HepG2 (cell line): Measurements from ENCODE around the gene ACKR4. TPM values are rescaled to one million over a fixed set of nuclear protein-coding genes. Genes with fewer than 3 reads are reported as not detected.

Experiments
- ATAC-seq: fragments of 200-7000 bp; cut with Tn5 transposase; 3 replicates; pipeline ENCODE4 v1.9.1; 2020; ENCODE audit warnings: mild to moderate bottlenecking, moderate library complexity
- BruUV-seq: library from RNA; stranded (reverse); fragments of 400-500 nt; replicated peaks from 2 replicates; lab custom pipeline; 2021; lab: Mats Ljungman, UMichigan
- CTCF ChIA-PET: fragments of 300-600 bp; formaldehyde crosslinking; extraction: SDS; loops from one replicate; lab custom pipeline; 2021; ENCODE audit warnings: low total read pairs, inconsistent platforms, low intra/inter-chr PET ratio; lab: Yijun Ruan, JAX
- POLR2A ChIA-PET: fragments of 350-600 bp; sonication (Branson Sonifier 250); formaldehyde crosslinking; loops from one replicate; lab custom pipeline; 2020; ENCODE audit warnings: antibody characterized with exemption, inconsistent platforms; lab: Yijun Ruan, JAX
- DNase-seq: peaks from one replicate; pipeline ENCODE4 v3.0.0-alpha.2; 2015; ENCODE audit warnings: low spot score
- FAIRE-seq: peaks from 3 replicates; lab custom pipeline; 2011; peaks lifted over from hg19 to GRCh38; lab: Jason Lieb, UNC
- H2AFZ ChIP-seq: one replicate; pipeline ENCODE4 v1.6.1; 2011; ENCODE audit warnings: low read length, inconsistent platforms
- H3K27ac ChIP-seq: fragments of 300-600 bp; 3 replicates; pipeline ENCODE4 v1.8.0; 2011; ENCODE audit warnings: mixed run types, mild to moderate bottlenecking, mixed read lengths, low read length, inconsistent platforms; ENCODE audit not compliant: insufficient read depth; ENCODE audit errors: extremely low read length
- H3K27me3 ChIP-seq, 2 experiments: fragments of 200-600 bp in 1 of 2; 2 replicates in 1 of 2; 3 replicates in 1 of 2; pipeline versions ENCODE4 v1.6.0 to v1.8.0; 2011; ENCODE audit warnings: low read length in 2 of 2, mild to moderate bottlenecking in 2 of 2, moderate library complexity in 2 of 2, inconsistent platforms in 1 of 2; ENCODE audit not compliant: insufficient read depth in 2 of 2, control insufficient read depth in 1 of 2
- H3K36me3 ChIP-seq, 2 experiments: fragments of 200-600 bp in 1 of 2; replicated peaks in 1 of 2; 2 replicates in 1 of 2; 3 replicates in 1 of 2; pipeline versions ENCODE4 v1.5.1 to v1.8.0; 2011; ENCODE audit warnings: low read length in 2 of 2, inconsistent platforms in 1 of 2; ENCODE audit not compliant: insufficient read depth in 2 of 2, control insufficient read depth in 1 of 2
- H3K4me1 ChIP-seq: 2 replicates; pipeline ENCODE4 v1.5.1; 2012; ENCODE audit warnings: low read length, inconsistent platforms; ENCODE audit not compliant: insufficient read depth
- H3K4me2 ChIP-seq: 2 replicates; pipeline ENCODE4 v1.6.0; 2011; ENCODE audit warnings: low read depth, low read length, inconsistent platforms
- H3K4me3 ChIP-seq, 3 experiments: fragments of 200-600 bp in 1 of 3; sonication (generic), shearing (Covaris generic) in 1 of 3; replicated peaks in 1 of 3; 2 replicates each; pipeline ENCODE4 v1.5.1; 2011 to 2016; ENCODE audit warnings: low read length in 3 of 3, inconsistent platforms in 2 of 3, low read depth in 2 of 3, mild to moderate bottlenecking in 2 of 3, control low read depth in 1 of 3, mixed read lengths in 1 of 3; ENCODE audit not compliant: insufficient read depth in 1 of 3
- H3K79me2 ChIP-seq: one replicate; pipeline ENCODE4 v1.6.1; 2011; ENCODE audit warnings: low read length, inconsistent platforms; ENCODE audit not compliant: insufficient read depth
- H3K9ac ChIP-seq: 2 replicates; pipeline ENCODE4 v1.6.0; 2011; ENCODE audit warnings: mild to moderate bottlenecking, low read depth, low read length, inconsistent platforms; ENCODE audit not compliant: insufficient read depth
- H3K9me3 ChIP-seq: 2 replicates; pipeline ENCODE4 v1.5.1; 2012; ENCODE audit warnings: mild to moderate bottlenecking, low read length
- H4K20me1 ChIP-seq: 2 replicates; pipeline ENCODE4 v1.6.0; 2011; ENCODE audit warnings: inconsistent platforms, mild to moderate bottlenecking, low read length, moderate library complexity; ENCODE audit not compliant: insufficient read depth
- MED8 ChIP-seq: sonication (generic); formaldehyde crosslinking; IDR thresholded peaks from 2 replicates; pipeline ENCODE4 v1.8.1; 2023; ENCODE audit warnings: mild to moderate bottlenecking, missing genetic modification reagents; ENCODE audit not compliant: insufficient replicate concordance
- TRIM22 ChIP-seq: fragments of 450-650 bp; IDR thresholded peaks from 2 replicates; pipeline ENCODE4 v1.6.1; 2017
- ZFP36 ChIP-seq: fragments of 150-350 bp; IDR thresholded peaks from 2 replicates; pipeline ENCODE4 v1.6.1; 2018; ENCODE audit warnings: borderline replicate concordance, low read length, low read depth; ENCODE audit not compliant: partially characterized antibody
- ZMAT5 ChIP-seq: sonication (generic); formaldehyde crosslinking; IDR thresholded peaks from 2 replicates; pipeline ENCODE4 v1.5.0; 2020; ENCODE audit warnings: mild to moderate bottlenecking, low read depth, missing genetic modification reagents, borderline replicate concordance
- ZNF276 ChIP-seq: sonication (generic); formaldehyde crosslinking; IDR thresholded peaks from 2 replicates; pipeline ENCODE4 v1.4.0; 2020; ENCODE audit warnings: mild to moderate bottlenecking, low read depth, missing genetic modification reagents
- ZNF652 ChIP-seq: IDR thresholded peaks from 2 replicates; pipeline ENCODE4 v1.6.1; 2016; ENCODE audit warnings: low read depth, borderline replicate concordance
- ZNF704 ChIP-seq: sonication (generic); formaldehyde crosslinking; IDR thresholded peaks from 2 replicates; pipeline ENCODE4 v1.8.1; 2023; ENCODE audit warnings: mild to moderate bottlenecking, inconsistent platforms, moderate library complexity, missing genetic modification reagents, borderline replicate concordance
- ZSCAN31 ChIP-seq: sonication (generic); formaldehyde crosslinking; IDR thresholded peaks from 2 replicates; pipeline ENCODE4 v1.5.0; 2020; ENCODE audit warnings: low read depth, mild to moderate bottlenecking, missing genetic modification reagents
- in situ Hi-C: cut with HindIII; loops from 2 replicates; pipeline ENCODE4 v1.10.0; 2017; ENCODE audit warnings: low pct_unique_long_range_greater_than_20kb; ENCODE audit not compliant: extremely low pct_ligation_motif_present
- intact Hi-C: fragments of 100-400 bp; cut with micrococcal nuclease; formaldehyde crosslinking; loops from one replicate; pipeline ENCODE4 v1.10.0; 2022; ENCODE audit not compliant: unreplicated experiment
- polyA plus RNA-seq, 8 experiments: library from polyadenylated mRNA; depleted of rRNA in 3 of 8; stranded (reverse) in 7 of 8; unstranded in 1 of 8; fragments of >200 nt; fragmentation: Illumina TruSeq in 4 of 8; extraction: Trizol in 4 of 8; gene quantifications; 2 replicates each; pipeline versions ENCODE4 v1.2.1 to v1.2.3, GENCODE V29; 2011 to 2016; ENCODE audit warnings: low read depth in 4 of 8, missing spikeins in 1 of 8, mixed read lengths in 1 of 8; ENCODE audit not compliant: insufficient read depth in 1 of 8
- total RNA-seq, 5 experiments: library from RNA; depleted of rRNA; stranded (reverse); fragments of >200 nt; fragmentation: Illumina TruSeq; extraction: Trizol; gene quantifications; 2 replicates each; pipeline ENCODE4 v1.2.3, GENCODE V29; 2016; ENCODE audit warnings: low read depth in 1 of 5

ACKR4 gene
- total and polyA plus RNA-seq, 2 of the 13 experiments (the other 11 are each of a cell fraction or from before 2014, with no cell fraction given), result 0.16 TPM; not detected in 1

- intact Hi-C loops, result no loop called here
- no peaks in the 10 kb centered on the region for H4K20me1 ChIP-seq
- H3K4me1 ChIP-seq, result no peaks in the 10 kb centered on the region
- no peak overlapping the region for H3K27ac ChIP-seq
- in situ Hi-C loops, result no loop called here
- ATAC-seq (no peak), DNase-seq (no peak), FAIRE-seq (no peak)
- H3K79me2 ChIP-seq, result no peaks in the 10 kb centered on the region
- H3K9me3 ChIP-seq, result no peaks in the 10 kb centered on the region
- H3K27me3 ChIP-seq, result no peaks in the 10 kb centered on the region
- H3K4me3 ChIP-seq, result no peak overlapping the region
- H3K4me2 ChIP-seq, result no peak overlapping the region
- H3K9ac ChIP-seq, result no peak overlapping the region
- no TSS peak for BruUV-seq
- H3K36me3 ChIP-seq, result peaks cover 0 to 4% of the 10 kb centered on the region in 2 experiments; a peak in 1 of 5 replicates
- ChIA-PET POLR2A (no interaction called here), CTCF (no interaction called here)
- TF ChIP-seq ZFP36 (no peak), MED8 (no peak), ZNF652 (CRISPR knock-in tag) (no peak), ZNF276 (CRISPR knock-in tag) (no peak), ZMAT5 (CRISPR knock-in tag) (no peak), ZSCAN31 (CRISPR knock-in tag) (no peak), TRIM22 (no peak), ZNF704 (CRISPR knock-in tag) (no peak)
- no peak overlapping the region for H2AFZ ChIP-seq
Measured at GRCh38 chr3:132592216-132592615, 4.9 kb upstream of the ACKR4 start.
